ENCODE data around the gene PSMG3. TPM values are rescaled to one million over a fixed set of nuclear protein-coding genes. Genes with fewer than 3 reads are reported as not detected.

Gene PSMG3
- total and polyA plus RNA-seq, 2 of the 8 experiments (the other 6 are each of a cell fraction or from before 2014, with no cell fraction given): 30.2 to 62.0 TPM

GRCh38 chr7:1588978-1589377 is 19.1 kb upstream of the PSMG3 start:
- Histone ChIP-seq H2BK15ac (ENCODE audit: low read length) (0 out of 2 replicates have a peak overlapping the region, but pooled peaks have one; percentile 61), H3K9ac (replicated peaks in 1 of 4; ENCODE audit: extremely low read depth in 1 of 4, low read depth in 3 of 4, low read length in 3 of 4) (no peak overlapping the region), H3K4me1 (replicated peaks in 1 of 4; ENCODE audit: control insufficient read depth in 3 of 4, insufficient read depth in 4 of 4, low read length in 3 of 4) (no peaks in the 10 kb centered on the region), H2BK20ac (ENCODE audit: low read length) (no peak overlapping the region), H2AK5ac (ENCODE audit: low read depth, low read length) (0 out of 2 replicates have a peak overlapping the region, but pooled peaks have one; percentile 3), H2AFZ (ENCODE audit: low read length) (no peak overlapping the region), H3K23me2 (ENCODE audit: low read depth, low read length) (peaks cover 2% of the 10 kb centered on the region; the same call in 1 of the 2 replicates), H3K4me3 (ENCODE audit: extremely low read depth in 1 of 4, insufficient read depth in 2 of 4, low read depth in 3 of 4, low read length in 4 of 4) (no peak overlapping the region), H3K79me1 (ENCODE audit: low read depth, low read length) (no peaks in the 10 kb centered on the region; the same call in 1 of the 2 replicates), H3K23ac (ENCODE audit: insufficient read length) (no peak overlapping the region), H4K20me1 (replicated peaks in 1 of 2; ENCODE audit: control insufficient read depth in 1 of 2, insufficient read depth in 2 of 2, low read length in 2 of 2) (no peaks in the 10 kb centered on the region), H3K18ac (ENCODE audit: extremely low read depth, low read length) (no peak overlapping the region), H3K14ac (ENCODE audit: insufficient read length) (no peak overlapping the region), H3K4ac (replicated peaks; ENCODE audit: insufficient read length, low read depth, low read length) (no peak overlapping the region), H3K36me3 (ENCODE audit: control insufficient read depth in 2 of 4, insufficient read depth in 4 of 4, low read length in 3 of 4) (no peaks in the 10 kb centered on the region), H3K56ac (replicated peaks; ENCODE audit: insufficient read length, low read depth, low read length) (no peak overlapping the region), H4K91ac (replicated peaks; ENCODE audit: insufficient read length, low read length) (no peak overlapping the region), H3K27me3 (replicated peaks in 1 of 4; ENCODE audit: control insufficient read depth in 3 of 4, extremely low read depth in 1 of 4, insufficient read depth in 3 of 4, low read length in 3 of 4) (0 out of 7 replicates have a peak, but pooled peaks cover 0 to 2% (median 0%) of the 10 kb centered on the region in 4 experiments), H3K27ac (ENCODE audit: low read depth, low read length) (no peak overlapping the region), H4K8ac (ENCODE audit: extremely low read depth, insufficient read depth, low read length) (no peak overlapping the region), H2BK12ac (ENCODE audit: low read depth, low read length) (no peak overlapping the region), H3K4me2 (ENCODE audit: insufficient read depth in 1 of 2, low read depth in 2 of 2, low read length in 2 of 2) (no peak overlapping the region), H4K5ac (ENCODE audit: insufficient read length, low read depth, low read length) (no peak overlapping the region), H2BK5ac (ENCODE audit: low read depth, low read length) (no peak overlapping the region), H2BK120ac (replicated peaks; ENCODE audit: low read depth, low read length) (no peak overlapping the region), H3K9me3 (ENCODE audit: insufficient read depth in 2 of 2, low read depth in 1 of 2, low read length in 1 of 2) (peaks cover 4 to 5% of the 10 kb centered on the region in 2 experiments; a peak in 2 of 4 replicates), H3K79me2 (ENCODE audit: control insufficient read depth in 1 of 2, insufficient read depth in 2 of 2, low read length in 2 of 2) (no peaks in the 10 kb centered on the region)
- FAIRE-seq (no peak), DNase-seq (ENCODE audit: low read depth in 1 of 2, low spot score in 2 of 2) (no peak)
- WGBS, 2 experiments (ENCODE audit: extremely low coverage in 1 of 2, insufficient coverage in 1 of 2, insufficient read length in 1 of 2, insufficient replicate concordance in 2 of 2, low coverage in 1 of 2, low lambda C conversion rate in 2 of 2, missing lambda C conversion rate in 1 of 2): 84% methylated on average over 1 of the region's 1 CpG; no CpG with 5 or more reads in 1 of the 2 experiments
- TF ChIP-seq NRF1 (IDR thresholded peaks at IDR 0.05; ENCODE audit: low read depth, low read length) (no peak), TEAD4 (IDR thresholded peaks at IDR 0.05; ENCODE audit: low read depth, low read length) (no peak), KDM1A (IDR thresholded peaks at IDR 0.05; ENCODE audit: borderline replicate concordance, low read length) (no peak), E2F6 (IDR thresholded peaks at IDR 0.05) (no peak), SRF (IDR thresholded peaks at IDR 0.05; ENCODE audit: low read depth, low read length) (no peak), GABPA (IDR thresholded peaks at IDR 0.05; ENCODE audit: borderline replicate concordance, insufficient read depth, low read length) (no peak), JUN (IDR thresholded peaks at IDR 0.05; ENCODE audit: low read depth, low read length) (no peak), SIX5 (IDR thresholded peaks at IDR 0.05; ENCODE audit: low read depth, low read length) (no peak), CREB1 (IDR thresholded peaks at IDR 0.05) (no peak)
- ChIA-PET CTCF (ENCODE audit: partially characterized antibody) (interaction anchor here (0.8 to 2.1 kb wide), 5 partner anchors 11 to 419 kb away, joined by 3 to 6 read pairs (median 3); no protein-coding TSS in a partner anchor), POLR2A (ENCODE audit: partially characterized antibody) (no interaction called here)
